B cell (primary cell): Measurements from ENCODE around the gene ATF4.

ENCODE experiments used
- EZH2 ChIP-seq: IDR thresholded peaks from 2 replicates; pipeline ENCODE4 v1.6.1; 2012; ENCODE audit warnings: borderline replicate concordance, low read depth, mild to moderate bottlenecking, moderate library complexity, low read length; ENCODE audit not compliant: insufficient read depth, poor library complexity, severe bottlenecking
- TF ChIP-seq, protein P1 (sequence below): fragments of 200-600 bp; IDR thresholded peaks from one replicate; pipeline ENCODE4 v1.8.0; 2022; ENCODE audit warnings: antibody characterized with exemption, mild to moderate bottlenecking

DNA sequence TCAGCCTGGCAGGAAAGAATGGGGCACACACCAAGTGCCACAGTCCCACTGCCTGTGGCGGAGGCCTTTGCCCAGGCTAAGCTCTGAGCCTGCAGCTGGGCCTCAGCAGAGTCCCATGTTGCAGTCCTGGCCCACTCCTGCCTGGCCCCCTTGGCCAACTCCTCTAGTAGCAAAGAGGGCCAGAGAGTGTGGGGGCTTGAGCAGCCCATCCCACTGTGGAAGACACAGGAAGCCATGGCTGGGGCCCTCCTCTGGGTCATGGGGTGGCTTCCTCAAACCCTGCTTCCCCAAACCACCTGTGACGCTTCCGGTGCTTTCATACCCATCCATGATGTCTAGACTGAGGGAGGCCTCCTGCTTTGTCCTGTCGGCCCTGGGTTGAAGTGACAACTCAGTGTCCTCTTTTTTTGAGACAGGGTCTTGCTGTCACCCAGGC, 6.4 kb downstream of the ATF4 start:
- TF ChIP-seq, protein P1, sequence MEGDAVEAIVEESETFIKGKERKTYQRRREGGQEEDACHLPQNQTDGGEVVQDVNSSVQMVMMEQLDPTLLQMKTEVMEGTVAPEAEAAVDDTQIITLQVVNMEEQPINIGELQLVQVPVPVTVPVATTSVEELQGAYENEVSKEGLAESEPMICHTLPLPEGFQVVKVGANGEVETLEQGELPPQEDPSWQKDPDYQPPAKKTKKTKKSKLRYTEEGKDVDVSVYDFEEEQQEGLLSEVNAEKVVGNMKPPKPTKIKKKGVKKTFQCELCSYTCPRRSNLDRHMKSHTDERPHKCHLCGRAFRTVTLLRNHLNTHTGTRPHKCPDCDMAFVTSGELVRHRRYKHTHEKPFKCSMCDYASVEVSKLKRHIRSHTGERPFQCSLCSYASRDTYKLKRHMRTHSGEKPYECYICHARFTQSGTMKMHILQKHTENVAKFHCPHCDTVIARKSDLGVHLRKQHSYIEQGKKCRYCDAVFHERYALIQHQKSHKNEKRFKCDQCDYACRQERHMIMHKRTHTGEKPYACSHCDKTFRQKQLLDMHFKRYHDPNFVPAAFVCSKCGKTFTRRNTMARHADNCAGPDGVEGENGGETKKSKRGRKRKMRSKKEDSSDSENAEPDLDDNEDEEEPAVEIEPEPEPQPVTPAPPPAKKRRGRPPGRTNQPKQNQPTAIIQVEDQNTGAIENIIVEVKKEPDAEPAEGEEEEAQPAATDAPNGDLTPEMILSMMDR, result no peak
- no peak for TF ChIP-seq EZH2
